GM19035 (cell line): Measurements from ENCODE around the gene BTN1A1.
"Not testable (repeated sequence)": the region's sequence is repeated elsewhere in the genome, so short reads cannot be mapped to it uniquely, and the experiment has no call there.

ENCODE experiments used
- ATAC-seq: cut with Tn5 transposase; IDR thresholded peaks from one replicate; pipeline ENCODE4 v1.9.1; 2021; ENCODE audit not compliant: unreplicated experiment

The BTN1A1 gene, protein sequence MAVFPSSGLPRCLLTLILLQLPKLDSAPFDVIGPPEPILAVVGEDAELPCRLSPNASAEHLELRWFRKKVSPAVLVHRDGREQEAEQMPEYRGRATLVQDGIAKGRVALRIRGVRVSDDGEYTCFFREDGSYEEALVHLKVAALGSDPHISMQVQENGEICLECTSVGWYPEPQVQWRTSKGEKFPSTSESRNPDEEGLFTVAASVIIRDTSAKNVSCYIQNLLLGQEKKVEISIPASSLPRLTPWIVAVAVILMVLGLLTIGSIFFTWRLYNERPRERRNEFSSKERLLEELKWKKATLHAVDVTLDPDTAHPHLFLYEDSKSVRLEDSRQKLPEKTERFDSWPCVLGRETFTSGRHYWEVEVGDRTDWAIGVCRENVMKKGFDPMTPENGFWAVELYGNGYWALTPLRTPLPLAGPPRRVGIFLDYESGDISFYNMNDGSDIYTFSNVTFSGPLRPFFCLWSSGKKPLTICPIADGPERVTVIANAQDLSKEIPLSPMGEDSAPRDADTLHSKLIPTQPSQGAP

GRCh38 chr6:26500102-26500501, at the start of gene BTN1A1:
Gene BTN1A1, plus strand, starts transcription at chr6:26500303. Its CDS starts 984 bp downstream, at chr6:26501287.
- no peak for ATAC-seq

DNA sequence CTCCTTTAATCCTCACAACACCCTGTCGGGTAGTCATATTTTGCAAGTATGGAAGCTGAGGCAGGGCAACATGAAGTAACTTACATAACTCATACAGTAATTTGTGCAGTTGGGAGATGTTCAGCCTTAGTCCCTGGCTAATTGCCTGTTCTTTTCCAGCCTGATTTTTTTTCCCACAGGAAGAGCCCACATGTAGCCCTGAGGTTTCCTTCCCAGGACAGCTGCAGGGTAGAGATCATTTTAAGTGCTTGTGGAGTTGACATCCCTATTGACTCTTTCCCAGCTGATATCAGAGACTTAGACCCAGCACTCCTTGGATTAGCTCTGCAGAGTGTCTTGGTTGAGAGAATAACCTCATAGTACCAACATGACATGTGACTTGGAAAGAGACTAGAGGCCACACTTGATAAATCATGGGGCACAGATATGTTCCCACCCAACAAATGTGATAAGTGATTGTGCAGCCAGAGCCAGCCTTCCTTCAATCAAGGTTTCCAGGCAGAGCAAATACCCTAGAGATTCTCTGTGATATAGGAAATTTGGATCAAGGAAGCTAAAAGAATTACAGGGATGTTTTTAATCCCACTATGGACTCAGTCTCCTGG, 47.4 kb upstream of the BTN1A1 start:
- no peak for ATAC-seq

DNA sequence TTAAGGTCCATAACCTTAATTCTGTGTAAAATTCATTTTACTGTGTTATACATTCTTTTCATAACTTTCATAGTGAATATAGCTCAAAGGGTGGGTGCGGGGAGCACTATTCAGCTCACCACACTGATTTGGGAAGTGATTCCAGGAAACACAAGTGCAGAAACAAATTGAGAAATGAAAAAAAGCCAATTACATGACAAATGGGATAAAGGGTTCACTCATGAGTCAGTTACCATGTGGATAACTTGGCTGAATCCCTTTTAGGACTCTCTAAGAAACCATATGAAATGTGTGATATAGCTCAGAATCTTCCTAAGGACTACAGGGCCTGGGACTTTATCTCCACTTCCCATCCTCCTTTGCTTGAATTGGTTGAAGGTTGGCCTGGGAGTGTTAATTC, 45.5 kb upstream of the BTN1A1 start:
- no peak for ATAC-seq

- ATAC-seq: no peak
Measured at GRCh38 chr6:26455357-26455970, 44.6 kb upstream of the BTN1A1 start.

- ATAC-seq: peak; percentile 35
Measured at GRCh38 chr6:26457264-26457805, 42.8 kb upstream of the BTN1A1 start.

- peak; percentile 98 for ATAC-seq
Measured at GRCh38 chr6:26457806-26458688, 42.1 kb upstream of the BTN1A1 start, which contains the start of gene BTN2A1. Gene BTN2A1, plus strand, starts transcription at chr6:26457955. Its CDS starts 682 bp downstream, at chr6:26458637.

DNA sequence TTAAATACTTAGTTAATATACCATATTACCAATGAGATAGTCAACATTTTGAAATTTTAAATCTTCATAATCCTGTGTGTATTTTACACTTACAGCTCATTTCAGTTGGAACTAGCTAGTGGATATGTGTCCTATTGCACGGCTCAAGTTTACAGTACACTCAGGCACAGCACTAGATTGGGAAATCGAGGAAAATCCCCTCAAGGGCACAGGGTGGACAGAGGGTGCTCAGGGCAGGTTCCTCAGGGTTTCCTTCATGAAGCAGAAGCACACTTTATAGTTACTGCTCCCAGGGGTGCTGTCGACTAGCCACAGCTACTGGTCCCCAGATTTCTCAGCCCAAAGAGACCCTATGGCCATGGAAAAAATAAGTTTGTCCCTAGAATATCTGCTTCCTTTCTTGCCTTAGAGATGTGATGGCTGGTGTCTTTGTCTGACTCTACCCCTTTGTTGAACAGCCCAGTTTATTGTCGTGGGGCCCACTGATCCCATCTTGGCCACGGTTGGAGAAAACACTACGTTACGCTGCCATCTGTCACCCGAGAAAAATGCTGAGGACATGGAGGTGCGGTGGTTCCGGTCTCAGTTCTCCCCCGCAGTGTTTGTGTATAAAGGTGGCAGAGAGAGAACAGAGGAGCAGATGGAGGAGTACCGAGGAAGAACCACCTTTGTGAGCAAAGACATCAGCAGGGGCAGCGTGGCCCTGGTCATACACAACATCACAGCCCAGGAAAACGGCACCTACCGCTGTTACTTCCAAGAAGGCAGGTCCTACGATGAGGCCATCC, 40.9 kb upstream of the BTN1A1 start:
- ATAC-seq: no peak

DNA sequence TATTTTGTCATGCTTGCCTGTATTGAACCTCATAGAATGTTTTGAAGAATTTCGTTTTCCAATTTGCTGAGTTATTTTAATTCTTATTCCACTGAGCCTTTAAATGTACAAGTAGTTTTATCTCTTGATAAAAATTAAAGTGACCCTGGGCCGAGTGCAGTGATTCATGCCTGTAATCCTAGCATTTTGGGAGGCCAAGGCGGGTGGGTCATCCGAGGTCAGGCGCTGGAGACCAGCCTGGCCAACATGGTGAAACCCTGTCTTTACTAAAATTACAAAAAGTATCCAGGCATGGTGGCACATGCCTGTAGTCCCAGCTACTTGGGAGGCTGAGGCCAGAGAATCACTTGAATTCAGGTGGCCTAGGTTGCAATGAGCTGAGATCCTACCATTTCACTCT, 38.8 kb upstream of the BTN1A1 start:
- not testable (repeated sequence) for ATAC-seq

DNA sequence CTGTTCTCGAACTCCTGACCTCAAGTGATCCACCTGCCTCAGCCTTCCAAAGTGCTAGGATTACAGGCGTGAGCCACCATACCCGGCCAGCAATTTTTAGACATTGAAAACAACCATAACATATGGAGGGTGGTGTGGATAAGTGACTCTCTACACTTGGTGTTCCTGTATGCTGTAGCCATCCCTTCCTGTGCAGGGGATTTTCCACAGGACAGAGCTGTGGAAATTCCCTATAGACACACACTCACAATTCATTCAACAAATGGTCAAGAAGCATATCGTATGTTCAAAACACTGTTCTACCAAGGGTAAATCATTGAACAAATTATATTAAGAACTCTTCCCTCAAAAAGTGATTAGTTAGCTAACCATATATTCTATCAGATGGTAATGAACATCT, 36.1 kb upstream of the BTN1A1 start:
- no peak for ATAC-seq

GRCh38 chr6:26464416-26465131, 35.5 kb upstream of the BTN1A1 start:
- ATAC-seq: no peak

GRCh38 chr6:26465776-26466175, 34.3 kb upstream of the BTN1A1 start:
- ATAC-seq: no peak

- ATAC-seq: no peak
Measured at GRCh38 chr6:26468829-26469228, 31.3 kb upstream of the BTN1A1 start.

DNA sequence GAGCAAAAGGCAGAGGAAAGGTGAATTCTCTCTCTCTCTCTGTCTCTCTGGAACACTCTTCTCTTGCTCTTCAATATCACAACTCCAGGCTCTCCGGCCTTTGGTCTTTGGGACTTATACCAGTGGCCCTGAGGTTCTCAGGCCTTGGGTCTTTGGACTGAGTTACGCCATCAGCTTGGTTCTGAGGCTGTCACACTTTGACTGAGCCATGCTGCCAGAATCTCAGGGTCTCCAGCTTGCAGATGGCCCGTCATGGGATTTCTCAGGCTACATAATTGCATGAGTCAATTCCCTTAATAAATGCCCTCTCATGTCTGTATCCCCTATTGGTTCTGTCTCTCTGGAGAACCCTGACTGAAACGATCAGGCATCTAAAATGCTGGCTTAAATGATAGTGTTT, 29.5 kb upstream of the BTN1A1 start:
- ATAC-seq: no peak

- ATAC-seq: no peak
Measured at GRCh38 chr6:26471970-26472369, 28.1 kb upstream of the BTN1A1 start.

DNA sequence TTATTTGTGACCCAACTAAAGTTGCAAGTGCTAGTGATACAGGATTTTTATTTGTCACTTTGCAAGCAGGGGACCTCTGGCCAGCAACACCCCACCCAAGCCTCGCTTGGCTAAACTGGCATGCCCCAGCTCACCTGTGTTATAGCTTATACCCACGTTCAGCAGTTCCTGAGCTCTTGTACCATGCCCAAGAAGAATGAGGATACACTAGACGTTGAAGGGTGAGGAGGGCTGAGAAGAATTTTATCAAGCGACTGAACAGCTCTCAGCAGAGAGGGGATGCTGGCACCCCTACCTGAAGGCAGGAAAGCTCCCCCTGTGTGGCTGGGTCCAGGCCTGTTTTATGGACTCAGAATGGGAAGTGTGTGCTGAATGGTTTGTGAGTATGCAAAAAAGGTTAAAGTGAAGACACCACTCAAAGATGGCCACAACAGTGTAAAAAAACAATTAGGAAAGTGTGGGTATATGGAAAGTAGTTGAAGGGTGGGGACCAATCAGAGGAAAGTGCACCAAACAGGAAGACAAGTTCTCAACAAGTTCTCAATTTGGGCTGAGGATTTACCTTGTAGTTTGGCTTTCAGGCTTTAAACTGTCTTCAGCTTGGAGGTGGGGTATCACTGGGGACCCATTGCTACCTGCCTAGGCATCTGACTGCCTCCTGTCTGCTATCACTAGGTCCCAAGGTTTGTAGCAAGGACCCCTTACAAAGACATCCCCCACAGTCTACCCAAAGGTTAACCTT, 27.4 kb upstream of the BTN1A1 start:
- no peak for ATAC-seq

DNA sequence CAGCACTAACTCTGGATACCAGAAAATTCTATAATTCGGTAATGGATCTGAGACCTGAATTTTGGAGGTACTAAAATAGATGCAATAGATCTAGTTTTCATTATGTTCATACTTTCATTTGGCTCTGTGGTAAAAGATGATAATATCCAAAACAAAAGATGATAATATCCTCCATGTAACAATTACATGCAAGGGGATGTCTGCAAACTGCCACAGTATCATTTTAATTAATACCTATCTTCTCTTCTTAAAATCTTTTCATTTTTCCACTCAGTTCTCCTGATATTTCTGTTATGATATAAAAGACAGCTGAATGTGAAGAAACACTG, 26.7 kb upstream of the BTN1A1 start:
- no peak for ATAC-seq

DNA sequence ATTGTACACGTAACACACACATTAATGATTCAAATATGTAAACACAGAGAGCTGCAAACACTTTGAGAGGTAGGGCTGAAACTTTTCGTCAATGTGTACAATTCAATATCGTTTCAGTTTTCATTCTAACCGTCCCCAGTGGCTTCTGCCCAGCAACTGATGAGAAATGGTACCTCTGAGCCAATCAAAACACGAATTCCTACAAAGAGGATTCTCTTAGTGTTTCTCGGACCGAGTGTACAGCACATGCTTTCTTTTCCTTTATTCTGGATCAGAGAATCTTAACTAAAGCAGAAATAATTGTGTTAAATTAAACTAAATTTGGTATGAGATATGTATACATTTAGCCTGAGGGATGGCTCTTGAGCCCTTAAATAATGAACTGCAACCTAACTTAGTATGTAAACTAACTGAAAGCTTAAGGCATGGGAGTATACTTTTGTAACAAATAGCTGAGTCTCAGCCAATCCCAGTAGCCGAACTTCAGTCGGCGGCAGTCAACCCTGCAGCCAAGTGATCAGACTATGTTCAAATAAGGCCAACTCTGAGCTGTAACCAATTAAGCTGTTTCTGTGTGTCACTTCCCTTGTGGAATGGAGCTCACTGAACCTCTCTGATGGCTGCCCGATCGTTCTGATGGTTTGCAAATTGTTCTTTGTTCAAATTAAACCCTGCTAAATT, 26.2 kb upstream of the BTN1A1 start:
- ATAC-seq: peak; percentile 92

DNA sequence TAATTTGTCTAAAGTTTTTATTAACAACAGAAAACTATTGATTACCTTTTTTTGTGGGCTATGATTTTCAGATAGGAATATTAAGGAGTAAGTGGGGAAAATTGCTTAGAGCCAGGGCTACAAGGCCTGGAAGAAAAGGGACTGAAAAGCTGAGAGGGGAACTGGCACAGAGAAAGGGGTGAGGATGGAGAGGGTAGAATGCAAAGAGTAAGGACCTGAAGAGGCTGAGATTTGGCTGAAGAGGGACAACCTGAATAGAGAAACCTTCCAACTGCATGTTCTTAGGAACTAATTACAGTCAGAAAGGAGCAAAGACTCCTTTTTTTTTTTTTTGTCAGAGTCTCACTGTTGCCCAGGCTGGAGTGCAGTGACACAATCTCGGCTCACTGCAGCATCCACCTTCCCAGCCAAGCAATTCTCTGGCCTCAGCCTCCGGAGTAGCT, 25.6 kb upstream of the BTN1A1 start:
- ATAC-seq: no peak
